Daoy (cell line): ENCODE data around the gene ITGB1BP1. TPM values are rescaled to one million over a fixed set of nuclear protein-coding genes. Genes with fewer than 3 reads are reported as not detected.

Source experiments
- DNase-seq: peaks from one replicate; pipeline ENCODE4 v3.0.0-alpha.2; 2015; ENCODE audit warnings: low read depth
- total RNA-seq: library from RNA; depleted of rRNA; stranded (reverse); fragments of >200 nt; shearing (Covaris generic); gene quantifications from 2 replicates; pipeline ENCODE4 v1.2.3, GENCODE V29; 2014

The ITGB1BP1 gene
- total RNA-seq, 1 experiment from 2014 or later, result 34.5 TPM

DNA sequence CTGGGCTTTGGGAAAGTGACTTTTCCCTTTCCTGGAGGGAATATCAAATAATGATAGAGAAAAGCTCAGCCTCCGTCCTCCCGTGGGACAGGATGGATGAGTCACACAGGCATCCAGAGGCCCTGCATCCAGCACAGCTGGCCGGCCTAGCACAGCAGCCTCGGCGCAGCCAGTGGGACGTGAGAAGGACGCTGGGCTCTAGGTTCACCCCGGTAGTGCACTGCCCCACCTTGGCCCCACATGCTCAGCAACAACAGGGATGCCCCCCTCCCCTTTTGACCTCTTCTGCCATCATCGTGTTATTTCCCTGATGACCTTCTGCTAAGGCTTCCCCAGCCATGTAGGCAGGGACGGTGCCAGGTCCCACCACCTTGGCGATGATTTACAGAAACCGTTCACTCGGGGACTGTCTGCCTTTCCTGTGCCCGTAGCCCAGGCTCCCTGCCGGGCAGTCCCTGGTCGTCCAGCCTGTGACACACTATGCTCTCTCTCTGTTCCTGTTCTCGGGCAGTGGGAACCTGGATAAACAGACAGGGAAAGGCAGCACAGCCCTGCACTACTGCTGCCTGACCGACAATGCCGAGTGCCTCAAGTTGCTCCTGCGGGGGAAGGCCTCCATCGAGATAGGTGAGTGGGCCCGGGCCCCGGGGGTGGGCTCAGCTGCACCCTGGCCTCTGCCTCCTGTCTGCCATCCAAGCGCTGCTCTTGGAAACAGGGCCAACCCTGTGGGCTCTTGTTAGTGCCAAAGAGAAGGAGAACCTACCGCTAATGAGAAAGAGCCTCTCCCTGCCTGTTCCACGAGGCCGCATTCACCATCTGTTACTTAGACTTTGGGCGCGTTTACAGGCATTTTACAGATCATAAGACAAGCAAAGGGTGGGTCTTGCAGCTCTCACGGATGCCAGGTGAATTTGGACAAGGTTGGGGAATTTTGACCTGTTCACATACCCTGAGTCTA is 44.6 kb downstream of the ITGB1BP1 start:
- peak; percentile 83 for DNase-seq

DNA sequence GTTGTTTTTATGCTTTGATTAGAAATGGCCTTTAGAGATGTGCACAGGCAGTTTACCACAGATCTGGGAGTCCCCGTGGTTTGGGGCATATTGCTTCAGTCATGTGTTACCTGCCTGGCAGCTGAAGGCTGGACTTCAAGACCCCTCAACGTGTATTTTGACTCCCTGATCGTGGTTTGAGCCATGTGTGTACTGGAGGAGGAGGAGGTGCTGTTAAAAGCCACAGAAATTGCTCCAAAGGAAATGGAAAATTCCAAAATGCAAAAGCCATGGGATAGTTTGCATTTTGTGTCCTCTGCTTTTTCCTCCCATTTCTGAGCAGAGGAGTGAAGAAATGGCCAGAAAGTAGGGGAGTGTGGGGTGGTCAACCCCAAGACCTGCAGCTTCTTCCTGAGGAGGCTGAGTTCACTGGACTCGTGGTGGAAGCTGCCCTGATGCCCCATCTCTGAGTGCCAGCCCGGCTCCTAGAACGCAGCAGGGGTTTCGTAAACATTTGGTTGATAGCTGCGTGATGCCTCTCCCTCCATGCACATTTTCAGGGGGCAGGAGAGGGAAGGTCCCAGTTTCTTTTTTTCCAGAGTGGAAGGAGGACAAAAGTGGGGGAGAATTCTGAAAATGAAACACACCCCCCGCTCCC is 45.7 kb downstream of the ITGB1BP1 start:
- no peak for DNase-seq

DNA sequence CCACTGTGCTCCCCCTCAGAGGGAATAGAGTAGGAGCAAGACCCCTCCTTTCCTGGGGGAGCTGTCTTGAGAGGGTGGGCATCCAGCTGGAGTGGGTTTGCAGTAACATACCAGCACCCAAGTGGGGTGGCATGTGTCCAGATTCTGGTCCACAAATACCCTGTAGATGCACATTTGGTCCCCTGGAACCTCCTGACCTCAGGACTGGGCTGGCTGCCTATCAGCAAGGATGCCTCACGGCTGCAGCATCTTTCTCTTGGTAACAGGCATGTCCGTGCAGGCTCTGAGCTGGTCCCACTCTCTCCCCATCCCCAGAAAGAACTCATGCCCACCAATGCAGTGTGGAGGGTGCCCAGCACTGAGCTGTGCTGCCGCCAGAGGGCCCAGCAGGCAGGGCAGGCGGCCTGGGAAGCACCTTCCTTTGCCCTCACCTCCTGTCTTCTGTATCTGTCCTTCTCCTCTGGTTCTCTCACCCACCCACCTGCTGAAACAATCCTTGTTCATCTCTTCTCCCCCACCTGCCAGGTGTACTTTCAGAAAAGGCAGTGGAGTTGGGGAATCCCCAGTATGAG is 47.4 kb downstream of the ITGB1BP1 start:
- DNase-seq, result no peak

DNA sequence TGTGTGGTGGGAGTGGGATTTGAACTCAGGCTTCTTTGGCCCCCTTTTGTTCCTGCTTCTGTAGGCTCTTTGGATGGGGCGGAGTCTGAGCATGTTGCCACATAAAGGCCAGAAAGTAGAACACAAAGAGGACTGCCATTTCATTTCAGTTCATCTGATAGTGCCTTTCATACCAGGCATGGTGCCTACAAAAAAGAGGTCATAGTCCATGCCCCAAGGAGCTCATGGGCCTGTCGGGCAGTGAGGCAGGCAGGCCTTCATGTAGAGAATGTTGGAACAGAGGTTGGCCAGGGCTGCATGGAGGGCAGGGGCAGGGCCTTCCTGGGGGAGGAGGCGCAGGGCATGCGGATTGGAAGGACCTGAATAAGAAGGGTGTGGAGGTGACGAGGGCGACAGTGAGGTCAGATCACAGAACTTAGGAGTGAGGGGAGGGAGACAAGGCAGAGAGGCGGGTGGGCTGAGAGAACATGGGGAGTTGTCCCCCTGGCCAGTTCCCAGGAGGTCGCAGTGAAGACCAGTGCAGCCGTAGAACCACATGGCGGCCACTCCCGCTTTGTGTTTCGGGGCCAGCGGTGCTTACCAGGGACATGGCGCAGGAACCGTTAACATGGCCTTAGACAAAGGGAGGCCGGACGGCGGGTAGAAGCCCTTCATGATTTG is 49.1 kb downstream of the ITGB1BP1 start:
- no peak for DNase-seq

DNA sequence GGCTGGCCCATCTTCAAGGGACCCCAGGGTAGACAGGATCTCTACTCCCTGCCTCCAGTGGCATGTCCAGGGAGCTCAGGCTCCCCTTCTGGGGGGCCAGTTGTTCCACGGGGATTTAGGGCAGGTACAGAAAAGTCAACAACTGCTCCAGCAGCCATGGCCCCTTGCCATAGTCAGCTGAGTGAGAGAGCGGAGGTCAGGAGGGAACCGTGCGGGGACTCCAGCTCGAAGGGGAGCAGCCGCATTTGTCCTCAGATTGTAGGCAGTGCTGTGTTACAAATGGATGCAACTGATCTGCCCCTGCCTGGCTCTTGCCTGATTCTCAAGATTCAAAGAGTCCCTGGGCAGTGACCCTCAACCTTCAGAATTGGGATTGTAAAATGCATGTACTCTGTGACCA is 49.9 kb downstream of the ITGB1BP1 start:
- no peak for DNase-seq

DNA sequence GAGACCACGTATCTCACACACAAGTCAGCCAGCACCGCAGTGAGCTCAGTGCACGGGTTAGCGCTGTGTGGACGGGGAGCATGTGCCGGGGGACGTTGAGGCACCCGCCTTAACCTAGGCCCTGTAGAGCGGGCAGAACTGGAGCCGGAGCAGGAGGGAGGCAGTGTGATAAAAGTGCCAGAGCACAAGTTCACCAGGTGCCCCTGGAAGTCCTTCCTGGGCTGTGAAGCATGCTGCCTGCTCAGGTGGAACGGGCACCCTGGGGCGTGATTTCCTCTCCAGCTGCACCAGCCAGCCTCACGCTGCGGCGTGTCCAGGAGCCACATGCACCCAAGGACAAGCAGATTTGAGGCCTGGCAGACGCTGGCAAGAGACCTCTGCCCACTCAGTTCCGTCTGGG is 50.3 kb downstream of the ITGB1BP1 start:
- no peak for DNase-seq

DNA sequence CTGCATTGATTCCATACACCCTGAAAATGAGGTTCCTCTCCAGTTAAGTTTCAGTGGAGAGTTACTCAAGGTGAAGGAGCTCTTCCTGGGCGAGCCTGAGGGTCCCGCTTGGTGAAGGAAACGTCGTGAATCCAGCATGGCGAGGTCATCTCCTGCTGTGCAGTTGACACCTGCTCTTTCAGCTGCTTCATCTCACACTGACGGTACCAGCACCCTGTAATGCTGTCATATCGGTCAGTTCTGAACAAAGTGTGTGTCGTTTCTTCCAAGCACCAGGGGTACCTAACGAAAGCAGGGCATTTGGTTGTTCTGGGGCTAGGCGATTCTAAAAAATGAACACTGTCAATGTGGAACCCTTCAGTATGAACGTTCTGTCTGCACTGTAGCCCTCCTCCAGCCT is 52.6 kb downstream of the ITGB1BP1 start:
- DNase-seq, result no peak

DNA sequence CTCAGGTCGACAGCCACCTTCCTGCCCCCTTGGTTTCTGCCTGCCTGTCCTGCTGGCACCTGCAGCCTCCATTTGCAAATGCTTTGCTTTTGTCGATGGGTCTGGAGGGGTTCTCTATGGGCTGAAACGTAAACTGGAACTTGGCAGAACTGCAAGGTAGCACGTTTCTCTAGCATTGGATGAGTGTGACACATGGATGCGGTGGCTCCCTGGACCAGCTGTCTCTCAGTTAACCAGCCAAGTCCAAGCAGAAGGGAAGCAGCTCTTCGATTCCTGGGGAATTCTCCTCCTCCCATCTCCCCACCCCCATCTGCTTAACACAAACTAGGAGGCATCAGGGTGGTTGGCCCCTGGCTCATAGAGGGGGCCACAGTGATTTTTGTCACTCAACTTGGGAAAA is 57.3 kb downstream of the ITGB1BP1 start:
- DNase-seq, result no peak

DNA sequence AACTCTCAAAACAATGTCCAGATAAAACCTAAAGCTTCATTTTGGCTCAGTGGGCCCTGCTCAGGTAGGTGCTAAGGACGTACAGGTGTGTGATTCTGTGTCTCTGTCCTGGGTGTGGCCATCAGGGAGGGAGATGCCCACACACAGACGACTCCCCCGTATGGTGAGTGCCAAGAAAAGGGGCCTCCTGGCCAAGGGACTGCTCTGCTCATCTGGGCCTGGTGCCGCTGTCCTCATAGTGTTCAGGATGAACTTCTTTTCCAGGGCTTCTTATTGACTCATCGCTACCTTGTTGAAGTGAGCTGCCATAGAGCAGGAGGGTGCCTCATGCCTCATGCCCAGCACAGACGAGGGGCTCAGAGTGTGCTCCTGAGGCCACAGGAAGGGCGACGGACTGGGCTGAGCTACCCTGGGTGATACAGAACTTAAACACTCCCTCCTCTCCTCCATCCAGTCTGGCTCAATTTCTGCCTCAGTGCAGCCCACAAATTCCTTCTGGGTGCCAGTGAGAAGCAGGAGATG is 57.8 kb downstream of the ITGB1BP1 start:
- no peak for DNase-seq

DNA sequence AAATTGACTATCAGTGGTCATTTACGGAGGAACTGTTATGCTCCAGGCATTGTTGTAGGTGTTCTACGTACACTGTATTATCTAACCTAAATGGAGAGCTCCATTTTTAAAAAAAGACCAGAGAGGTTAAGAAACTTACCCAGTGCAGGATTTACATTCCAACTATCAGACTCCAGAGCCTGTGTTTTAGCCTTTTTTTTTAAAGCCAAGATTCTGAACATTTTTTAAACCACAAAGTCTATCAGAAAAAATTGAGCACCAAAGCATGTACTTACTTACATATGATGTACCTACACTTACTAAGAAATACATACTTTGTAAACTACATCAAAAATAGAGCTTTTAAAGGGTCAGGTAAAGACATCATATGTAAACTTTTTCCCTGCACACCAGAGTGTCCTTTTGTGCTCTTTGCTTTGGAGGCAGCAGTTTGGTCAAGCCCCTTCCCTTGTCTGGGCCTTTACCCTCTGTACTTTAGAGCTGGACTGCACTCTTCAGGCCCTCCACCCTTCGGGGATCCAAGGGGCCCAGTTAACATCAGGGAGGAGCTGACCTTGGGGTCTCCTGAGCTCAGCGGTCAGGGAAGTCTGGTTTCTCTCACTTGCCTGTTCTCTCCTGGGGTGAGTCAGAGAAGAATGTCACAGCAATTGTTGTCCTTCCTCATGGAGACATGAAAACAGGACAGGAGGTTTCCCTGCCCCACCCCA is 58.4 kb downstream of the ITGB1BP1 start:
- no peak for DNase-seq

DNA sequence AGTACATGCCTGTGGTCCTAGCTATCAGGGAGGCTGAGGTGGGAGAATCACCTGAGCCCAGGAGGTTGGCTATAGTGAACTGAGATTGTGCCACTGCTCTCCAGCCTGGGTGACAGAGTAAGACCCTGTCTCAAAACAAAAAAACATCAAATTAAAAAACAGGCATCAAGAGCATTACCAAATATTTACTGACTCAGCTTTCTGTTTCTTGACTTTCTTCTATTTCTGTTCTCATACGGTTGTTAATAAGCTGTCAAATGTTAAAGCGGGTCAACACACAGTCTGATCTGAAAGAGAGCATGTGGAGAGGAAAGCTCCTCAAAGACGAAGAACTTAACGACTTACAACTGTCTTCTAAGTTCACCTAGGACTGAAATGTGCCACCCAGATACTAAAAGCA is 59.0 kb downstream of the ITGB1BP1 start:
- DNase-seq, result no peak

DNA sequence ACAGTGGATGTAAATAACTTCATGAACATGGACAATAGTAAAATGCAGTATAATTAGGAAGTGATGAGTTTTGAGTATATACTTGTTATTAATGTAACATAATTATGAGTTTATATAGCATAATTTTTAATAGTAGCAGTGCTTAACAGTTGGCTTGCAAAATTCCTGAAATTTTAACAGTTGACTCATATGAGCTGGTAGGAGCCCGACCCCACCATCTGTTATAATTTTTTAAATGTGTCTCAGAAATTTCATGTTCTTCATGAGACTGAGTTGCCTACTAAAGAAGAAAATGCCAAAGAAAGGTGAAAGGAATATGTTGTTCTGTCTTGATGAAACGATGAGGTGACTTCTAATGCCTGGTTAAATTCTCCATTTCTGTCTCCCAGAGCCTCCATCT is 62.6 kb downstream of the ITGB1BP1 start:
- no peak for DNase-seq

DNA sequence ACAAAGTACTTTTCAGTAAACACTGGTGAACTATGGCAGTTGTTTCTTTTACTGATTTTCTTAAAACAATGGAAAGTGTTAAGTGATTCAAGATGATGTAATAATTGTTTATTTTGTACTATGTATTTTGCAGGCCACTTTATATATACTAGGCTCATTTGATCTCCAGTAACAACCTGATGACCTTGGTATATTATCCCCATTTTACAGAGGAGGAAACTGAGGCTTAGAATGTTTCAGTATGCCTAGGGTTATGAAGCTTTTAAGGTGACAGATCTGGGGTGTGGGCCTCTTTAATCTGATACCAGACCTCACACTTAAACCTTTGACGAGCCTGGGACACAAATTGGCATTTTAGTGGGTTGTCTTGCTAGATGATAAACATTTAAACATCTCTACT is 63.2 kb downstream of the ITGB1BP1 start:
- no peak for DNase-seq

DNA sequence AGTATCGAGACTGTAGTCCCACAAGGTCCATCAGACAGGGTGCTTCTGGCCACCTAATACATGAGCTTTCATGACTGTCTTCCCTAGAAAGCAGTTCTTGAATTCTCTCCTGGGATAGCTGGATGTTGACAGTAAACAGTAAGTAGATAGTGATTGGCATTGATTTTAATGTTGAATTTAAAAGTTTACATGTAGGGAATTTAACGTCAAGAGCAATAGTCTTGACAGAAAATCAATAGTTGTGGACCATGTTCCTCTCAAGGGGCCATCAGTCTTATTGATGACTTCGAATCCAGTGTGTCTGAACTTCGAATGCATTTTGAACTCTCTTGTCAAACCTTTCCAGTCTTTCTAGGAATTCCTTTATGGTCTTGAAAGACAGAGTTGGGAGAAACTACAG is 63.9 kb downstream of the ITGB1BP1 start:
- DNase-seq, result no peak

DNA sequence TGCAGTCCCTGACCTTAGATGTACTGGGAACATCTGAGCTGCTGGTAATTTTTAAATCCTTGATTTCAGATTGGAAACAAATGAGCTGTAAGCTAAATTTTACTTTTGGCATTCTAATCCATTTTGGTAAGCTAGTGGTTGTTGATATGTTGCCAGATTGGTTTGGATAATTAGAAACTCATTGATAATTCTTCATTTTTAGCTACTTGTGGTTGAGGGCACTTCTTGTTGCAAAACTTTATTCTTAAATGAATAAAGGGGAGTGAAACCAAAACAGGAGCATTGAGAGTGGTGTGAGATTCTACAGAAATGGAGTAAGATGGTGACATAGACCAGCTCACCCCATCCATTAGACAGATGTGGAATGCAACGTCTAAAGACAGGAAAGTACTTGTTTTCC is 64.5 kb downstream of the ITGB1BP1 start:
- no peak for DNase-seq

DNA sequence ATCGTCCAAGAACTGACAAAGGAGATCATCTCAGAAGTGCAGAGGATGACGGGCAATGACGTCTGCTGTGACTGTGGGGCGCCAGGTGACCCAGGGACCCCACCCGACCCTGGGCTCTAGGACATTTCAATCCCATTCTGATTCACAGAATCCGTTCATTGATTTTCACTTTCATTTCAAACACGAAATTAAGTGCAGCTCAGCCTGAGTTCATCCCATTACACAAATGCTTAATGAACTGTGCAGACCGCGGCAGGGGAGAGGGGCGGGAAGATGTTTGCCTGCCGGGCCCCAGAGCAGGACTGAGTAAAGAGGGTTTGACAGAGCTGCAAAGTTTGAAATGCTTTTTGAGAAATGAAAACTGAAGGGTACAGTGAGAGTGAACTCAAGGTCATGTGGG is 67.1 kb downstream of the ITGB1BP1 start:
- DNase-seq, result no peak

DNA sequence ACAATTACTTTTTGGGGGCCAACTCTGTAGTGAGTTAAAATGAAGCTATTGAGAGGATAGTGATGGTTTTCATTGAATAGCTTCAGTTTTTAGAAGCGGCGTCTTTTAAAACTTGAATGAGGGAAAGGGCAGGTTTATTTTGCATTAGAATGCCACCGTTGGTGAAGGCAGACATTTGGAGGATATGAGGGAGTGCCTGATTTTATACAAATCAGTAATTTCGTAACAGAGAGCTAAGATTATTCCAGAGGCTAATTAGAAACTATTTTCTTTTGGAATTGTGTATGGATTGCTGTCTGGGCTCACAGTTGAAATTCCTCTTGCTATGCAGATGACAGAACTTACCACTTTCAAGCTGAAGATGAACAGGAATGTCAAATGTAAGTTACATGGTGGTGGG is 67.6 kb downstream of the ITGB1BP1 start:
- DNase-seq, result no peak

DNA sequence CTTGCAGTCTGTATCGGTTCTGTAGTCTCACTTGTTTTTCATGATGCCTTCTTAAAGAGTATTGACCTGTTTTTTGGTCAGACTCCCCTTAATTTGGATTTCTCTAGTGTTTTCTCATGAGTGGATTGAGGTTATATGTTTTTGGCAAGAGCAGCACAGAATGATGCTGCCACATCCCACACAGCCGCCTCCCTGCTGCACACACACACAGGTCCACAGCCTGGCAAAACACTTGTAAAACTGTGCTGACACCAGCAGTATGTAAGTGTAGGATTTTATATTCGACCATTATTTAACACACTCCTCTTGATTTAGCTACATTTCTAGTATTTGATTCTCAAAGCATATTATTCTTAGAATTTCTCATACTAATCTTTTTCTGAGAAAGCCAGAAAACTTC is 68.1 kb downstream of the ITGB1BP1 start:
- no peak for DNase-seq

DNA sequence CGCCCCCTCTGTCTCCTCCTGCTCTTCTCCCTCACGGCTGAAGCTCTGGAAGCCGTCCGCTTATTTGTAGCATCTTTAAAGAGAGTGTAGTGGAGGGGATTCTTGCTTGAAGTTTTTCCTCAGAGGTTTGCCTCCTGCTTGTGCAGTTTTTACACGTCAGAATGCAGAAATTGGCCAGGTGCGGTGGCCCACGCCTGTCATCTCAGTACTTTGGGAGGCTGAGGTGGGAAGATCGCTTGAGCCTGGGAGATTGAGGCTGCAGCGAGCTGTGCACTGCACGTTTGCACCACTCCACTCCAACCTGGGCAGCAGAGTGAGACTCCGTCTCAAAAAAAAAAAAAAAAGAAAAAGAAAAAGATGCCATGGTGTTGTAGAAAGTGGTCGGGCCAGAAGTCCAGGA is 69.0 kb downstream of the ITGB1BP1 start:
- DNase-seq, result no peak
